ENCODE results near the gene PLEKHS1.
"Not testable (repeated sequence)": the region's sequence is repeated elsewhere in the genome, so short reads cannot be mapped to it uniquely, and the experiment has no call there.

PLEKHS1 gene

GRCh38 chr10:113802997-113803396, 51.5 kb downstream of the PLEKHS1 start:
- no peak for DNase-seq

GRCh38 chr10:113806503-113806902, 55.0 kb downstream of the PLEKHS1 start:
- DNase-seq = no peak

- no peak for DNase-seq
Observed at GRCh38 chr10:113808168-113808567, 56.7 kb downstream of the PLEKHS1 start.

GRCh38 chr10:113814700-113815099, 63.2 kb downstream of the PLEKHS1 start:
- DNase-seq = not testable (repeated sequence)

GRCh38 chr10:113819989-113820388, 68.5 kb downstream of the PLEKHS1 start:
- DNase-seq = no peak

- DNase-seq = no peak
Observed at GRCh38 chr10:113820507-113820906, 69.0 kb downstream of the PLEKHS1 start.

- DNase-seq = not testable (repeated sequence)
Observed at GRCh38 chr10:113821306-113821705, 69.8 kb downstream of the PLEKHS1 start.

GRCh38 chr10:113822174-113822573, 70.7 kb downstream of the PLEKHS1 start:
- DNase-seq = no peak

- no peak for DNase-seq
Observed at GRCh38 chr10:113823389-113823788, 71.9 kb downstream of the PLEKHS1 start.

- DNase-seq = no peak
Observed at GRCh38 chr10:113825791-113826190, 74.3 kb downstream of the PLEKHS1 start.

- DNase-seq = not testable (repeated sequence)
Observed at GRCh38 chr10:113828567-113828966, 77.1 kb downstream of the PLEKHS1 start.

All from NCI-H2171 (cell line).